Mesendoderm (in vitro differentiated cells): Measurements from ENCODE around the gene HOXD12.
A peak's percentile ranks its signal among the peaks of the same experiment; 100 is the strongest.

ENCODE experiments used
- DNase-seq: peaks from one replicate; pipeline ENCODE4 v3.0.0; 2013
- H2AK5ac ChIP-seq: 2 replicates; pipeline ENCODE4 v1.6.1; 2013; ENCODE audit warnings: low read length, inconsistent platforms
- H2BK120ac ChIP-seq: 2 replicates; pipeline ENCODE4 v1.6.1; 2013; ENCODE audit warnings: low read depth, mild to moderate bottlenecking, low read length, moderate library complexity, mixed read lengths
- H2BK15ac ChIP-seq: replicated peaks from 2 replicates; pipeline ENCODE4 v1.6.1; 2013; ENCODE audit warnings: low read depth, mild to moderate bottlenecking, moderate library complexity
- H2BK5ac ChIP-seq: 2 replicates; pipeline ENCODE4 v1.6.1; 2013; ENCODE audit warnings: low read length, inconsistent platforms
- H3K18ac ChIP-seq: 2 replicates; pipeline ENCODE4 v1.6.1; 2013; ENCODE audit warnings: mild to moderate bottlenecking, low read length, mixed read lengths
- H3K23ac ChIP-seq: one replicate; pipeline ENCODE4 v1.6.1; 2013; ENCODE audit warnings: low read length
- H3K27ac ChIP-seq: 2 replicates; pipeline ENCODE4 v1.5.1; 2013; ENCODE audit warnings: low read depth, mild to moderate bottlenecking, inconsistent platforms, low read length, moderate library complexity
- H3K27me3 ChIP-seq: 2 replicates; pipeline ENCODE4 v1.6.1; 2013; ENCODE audit warnings: low read length, control low read depth, mild to moderate bottlenecking, inconsistent platforms; ENCODE audit not compliant: insufficient read depth, poor library complexity
- H3K36me3 ChIP-seq: 2 replicates; pipeline ENCODE4 v1.6.1; 2013; ENCODE audit warnings: low read length, inconsistent platforms; ENCODE audit not compliant: control insufficient read depth, insufficient read depth
- H3K4ac ChIP-seq: one replicate; pipeline ENCODE4 v1.6.1; 2013; ENCODE audit warnings: low read depth, mild to moderate bottlenecking, low read length, moderate library complexity
- H3K4me1 ChIP-seq: 2 replicates; pipeline ENCODE4 v1.6.1; 2013; ENCODE audit warnings: low read depth, low read length, inconsistent platforms; ENCODE audit not compliant: control insufficient read depth
- H3K4me2 ChIP-seq: 2 replicates; pipeline ENCODE4 v1.6.1; 2013; ENCODE audit warnings: low read length
- H3K4me3 ChIP-seq: 2 replicates; pipeline ENCODE4 v1.5.1; 2013; ENCODE audit warnings: mild to moderate bottlenecking, low read length
- H3K56ac ChIP-seq: one replicate; pipeline ENCODE4 v1.6.1; 2013; ENCODE audit warnings: low read length
- H3K79me1 ChIP-seq: 2 replicates; pipeline ENCODE4 v1.6.1; 2013; ENCODE audit warnings: low read length, inconsistent platforms
- H3K79me2 ChIP-seq: 2 replicates; pipeline ENCODE4 v1.6.1; 2013; ENCODE audit warnings: mild to moderate bottlenecking, low read length; ENCODE audit not compliant: control insufficient read depth, insufficient read depth
- H3K9ac ChIP-seq: 2 replicates; pipeline ENCODE4 v1.6.1; 2013; ENCODE audit warnings: low read length, inconsistent platforms
- H4K5ac ChIP-seq: one replicate; pipeline ENCODE4 v1.6.1; 2013; ENCODE audit warnings: low read length
- H4K8ac ChIP-seq: one replicate; pipeline ENCODE4 v1.6.1; 2013; ENCODE audit warnings: low read depth, mild to moderate bottlenecking, control low read depth, low read length, moderate library complexity
- WGBS: extraction: QIAGEN DNeasy Blood & Tissue Kit; methylation state at CpG from one replicate; pipeline ENCODE4 v1.1.7; 2013; ENCODE audit warnings: low lambda C conversion rate, missing lambda C conversion rate; ENCODE audit not compliant: insufficient coverage; ENCODE audit errors: extremely low coverage; 5-methylcytosine and 5-hydroxymethylcytosine counted together

The HOXD12 gene

DNA sequence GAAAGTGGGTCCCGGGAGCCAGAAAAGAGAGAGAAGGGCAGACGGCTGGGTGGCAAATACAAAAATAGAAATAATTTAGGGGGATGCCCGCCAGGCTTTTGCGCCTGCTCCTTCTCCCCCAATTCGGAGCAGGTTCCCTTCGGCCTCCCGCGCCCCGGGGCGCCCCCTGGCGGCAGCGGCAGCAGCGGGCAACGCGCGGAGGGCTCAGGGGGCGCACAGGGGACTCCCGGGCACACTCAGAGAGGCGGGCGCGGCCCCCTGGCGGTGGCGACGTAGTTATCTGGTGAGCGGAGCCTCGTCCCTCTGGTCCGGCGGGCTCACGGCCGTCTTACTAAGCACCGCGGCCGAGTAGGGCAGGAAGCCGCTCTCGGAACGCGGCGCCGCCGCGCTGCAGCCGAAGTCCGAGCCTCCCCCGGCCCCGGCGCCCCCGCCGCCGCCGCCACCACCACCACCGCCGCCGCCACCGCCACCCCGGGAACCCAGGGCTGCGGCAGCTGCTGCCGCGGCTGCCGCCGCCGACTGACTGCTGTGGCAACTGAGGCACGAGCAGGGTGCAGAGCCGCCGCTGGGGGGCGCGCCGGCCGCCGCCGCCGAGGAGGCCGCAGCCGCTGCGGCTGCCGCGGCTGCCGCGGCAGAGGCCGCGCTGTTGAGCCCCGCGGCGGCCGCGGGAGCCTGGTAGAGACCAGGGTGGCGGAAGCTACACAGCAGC is 19.6 kb upstream of the HOXD12 start:
- H4K8ac ChIP-seq, result no peak overlapping the region
- WGBS, result no CpG with 5 or more reads among the region's 86 CpGs
- peak overlapping the region; percentile 46 for H3K4me2 ChIP-seq
- no peak overlapping the region for H3K56ac ChIP-seq
- H3K4me3 ChIP-seq, result no peak overlapping the region
- no peak overlapping the region for H3K4ac ChIP-seq
- H3K79me2 ChIP-seq, result no peaks in the 10 kb centered on the region
- no peak overlapping the region for H2BK15ac ChIP-seq
- no peak overlapping the region for H2AK5ac ChIP-seq
- no peaks in the 10 kb centered on the region for H3K79me1 ChIP-seq
- H3K4me1 ChIP-seq, result peaks cover 4% of the 10 kb centered on the region
- peak; percentile 84 for DNase-seq
- H3K23ac ChIP-seq, result no peak overlapping the region
- H3K36me3 ChIP-seq, result no peaks in the 10 kb centered on the region
- no peak overlapping the region for H2BK5ac ChIP-seq
- no peak overlapping the region for H3K27ac ChIP-seq
- H2BK120ac ChIP-seq, result no peak overlapping the region
- no peak overlapping the region for H4K5ac ChIP-seq
- H3K18ac ChIP-seq, result no peak overlapping the region
- H3K27me3 ChIP-seq, result peaks cover 80% of the 10 kb centered on the region
- no peak overlapping the region for H3K9ac ChIP-seq

DNA sequence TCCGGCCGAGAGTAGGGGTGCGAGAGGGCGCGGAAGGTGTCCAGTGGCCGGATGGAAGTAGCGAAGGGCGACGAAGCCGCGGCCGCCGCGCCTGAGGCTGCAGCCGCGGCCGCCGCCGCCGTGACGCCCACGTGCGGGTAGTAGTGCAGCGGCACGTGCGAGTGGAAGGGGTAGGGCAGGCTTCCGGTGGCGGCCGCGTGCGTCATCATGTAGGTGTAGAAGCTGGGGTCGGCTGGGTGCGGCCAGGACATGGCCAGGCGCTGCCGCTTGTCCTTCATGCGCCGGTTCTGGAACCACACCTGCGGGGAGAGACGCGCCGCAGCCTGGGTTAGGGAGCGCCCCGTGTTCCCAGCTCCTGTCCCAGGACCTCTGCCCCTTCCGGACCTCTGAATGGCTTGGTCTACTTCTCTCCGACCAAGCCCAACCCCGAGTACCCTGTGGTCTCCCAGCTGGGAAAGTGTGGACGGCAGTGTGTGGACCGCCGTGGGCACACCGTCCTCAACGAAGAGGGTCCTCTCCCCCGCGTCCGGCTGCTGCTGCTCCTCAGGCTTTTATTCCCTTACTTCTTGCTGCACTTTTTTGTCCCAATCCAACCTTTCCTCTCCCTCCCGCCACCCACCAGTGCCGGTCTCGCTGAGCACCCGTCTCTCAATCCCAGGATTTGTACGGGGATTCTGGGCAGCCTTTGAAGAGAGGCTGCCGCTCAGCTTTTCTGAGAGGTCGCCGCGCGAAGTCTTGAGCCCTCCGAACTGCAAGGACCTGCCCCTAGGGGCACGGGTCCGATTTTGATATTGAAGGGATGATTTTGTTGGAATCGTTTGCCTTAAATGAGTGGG is 18.8 kb upstream of the HOXD12 start:
- Histone ChIP-seq H3K18ac (no peak overlapping the region), H4K5ac (no peak overlapping the region), H4K8ac (no peak overlapping the region), H3K79me1 (no peaks in the 10 kb centered on the region), H3K27ac (no peak overlapping the region), H2BK15ac (no peak overlapping the region), H3K56ac (peak overlapping the region; percentile 38), H3K27me3 (peaks cover 82% of the 10 kb centered on the region), H3K4me2 (peak overlapping the region; percentile 46), H2AK5ac (no peak overlapping the region), H3K4ac (no peak overlapping the region), H2BK5ac (no peak overlapping the region), H3K79me2 (no peaks in the 10 kb centered on the region), H3K4me1 (peaks cover 5% of the 10 kb centered on the region), H3K9ac (no peak overlapping the region), H3K23ac (no peak overlapping the region), H2BK120ac (no peak overlapping the region), H3K36me3 (no peaks in the 10 kb centered on the region), H3K4me3 (no peak overlapping the region)
- no CpG with 5 or more reads among the region's 68 CpGs for WGBS
- DNase-seq, result peak; percentile 31

DNA sequence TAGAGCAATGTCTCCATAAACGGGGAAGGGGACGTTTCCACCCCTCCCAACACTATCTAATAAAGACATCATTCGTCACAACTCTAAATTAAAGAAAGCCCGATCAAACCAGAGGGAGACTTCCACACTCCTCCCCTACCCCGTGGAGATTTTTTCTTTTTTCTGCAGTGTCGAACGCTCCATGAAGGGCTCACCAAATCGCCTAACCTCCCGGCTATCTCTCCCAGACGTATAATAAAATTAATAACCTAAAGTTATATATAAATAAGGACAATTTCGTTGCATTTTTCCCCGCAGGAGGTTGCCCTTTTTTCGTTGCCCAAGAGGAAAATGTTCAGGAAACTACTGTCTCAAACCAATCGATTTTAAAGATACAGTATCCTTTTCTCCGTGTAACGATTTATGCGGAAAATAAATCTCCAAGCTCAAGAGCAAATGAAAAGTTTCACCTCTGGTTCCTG is 18.2 kb upstream of the HOXD12 start:
- Histone ChIP-seq H3K27ac (no peak overlapping the region), H4K5ac (no peak overlapping the region), H3K9ac (no peak overlapping the region), H3K4me2 (no peak overlapping the region), H3K4me1 (peaks cover 5% of the 10 kb centered on the region), H4K8ac (no peak overlapping the region), H3K27me3 (peaks cover 81% of the 10 kb centered on the region), H2AK5ac (no peak overlapping the region), H3K79me2 (no peaks in the 10 kb centered on the region), H3K18ac (no peak overlapping the region), H3K4ac (no peak overlapping the region), H2BK5ac (no peak overlapping the region), H3K4me3 (no peak overlapping the region), H3K23ac (no peak overlapping the region), H2BK120ac (no peak overlapping the region), H3K56ac (no peak overlapping the region), H2BK15ac (no peak overlapping the region), H3K36me3 (no peaks in the 10 kb centered on the region), H3K79me1 (no peaks in the 10 kb centered on the region)
- DNase-seq, result no peak
- WGBS, result no CpG with 5 or more reads among the region's 17 CpGs

DNA sequence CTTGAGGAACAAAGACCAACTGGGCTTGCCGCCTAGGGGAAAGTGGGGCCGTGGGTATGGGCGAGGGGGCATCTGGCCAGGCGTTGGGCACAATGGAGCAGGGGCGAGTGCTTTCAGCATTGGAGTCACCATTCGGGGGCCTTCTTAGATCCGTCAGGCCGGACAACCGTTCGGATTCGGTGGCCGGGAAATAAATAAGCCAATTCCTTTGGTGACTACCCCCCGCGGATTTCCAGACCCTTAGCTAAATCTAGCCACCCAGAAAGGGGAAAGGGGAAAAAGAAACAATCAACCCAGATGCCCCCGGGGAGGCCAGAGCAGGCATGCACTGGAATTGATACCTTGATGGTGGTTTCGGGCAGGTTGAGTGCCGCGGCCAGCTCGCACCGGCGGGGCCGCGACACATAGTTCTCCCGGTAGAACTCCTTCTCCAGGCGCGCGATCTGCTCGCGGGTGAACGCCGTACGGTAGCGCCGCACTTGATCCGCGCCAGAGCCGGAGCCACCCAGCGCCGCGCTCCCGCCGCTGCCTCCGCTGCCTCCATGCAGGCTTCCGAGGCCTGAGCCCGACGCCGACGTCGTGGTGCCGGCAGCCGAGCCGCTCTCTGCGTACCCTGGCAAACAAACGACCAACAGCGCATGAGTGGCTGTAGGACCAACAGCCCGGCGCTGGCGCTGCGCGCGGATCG is 17.6 kb upstream of the HOXD12 start:
- Histone ChIP-seq H2BK5ac (no peak overlapping the region), H3K23ac (peak overlapping the region; percentile 34), H2AK5ac (no peak overlapping the region), H3K4ac (no peak overlapping the region), H3K4me3 (no peak overlapping the region), H4K8ac (no peak overlapping the region), H3K79me1 (no peaks in the 10 kb centered on the region), H3K56ac (peak overlapping the region; percentile 51), H3K27ac (no peak overlapping the region), H3K27me3 (peaks cover 82% of the 10 kb centered on the region), H3K9ac (no peak overlapping the region), H3K4me1 (peaks cover 5% of the 10 kb centered on the region), H2BK15ac (no peak overlapping the region), H4K5ac (no peak overlapping the region), H3K18ac (no peak overlapping the region), H3K36me3 (no peaks in the 10 kb centered on the region), H3K79me2 (no peaks in the 10 kb centered on the region), H3K4me2 (peak overlapping the region; percentile 23), H2BK120ac (no peak overlapping the region)
- peak; percentile 73 for DNase-seq
- no CpG with 5 or more reads among the region's 62 CpGs for WGBS

DNA sequence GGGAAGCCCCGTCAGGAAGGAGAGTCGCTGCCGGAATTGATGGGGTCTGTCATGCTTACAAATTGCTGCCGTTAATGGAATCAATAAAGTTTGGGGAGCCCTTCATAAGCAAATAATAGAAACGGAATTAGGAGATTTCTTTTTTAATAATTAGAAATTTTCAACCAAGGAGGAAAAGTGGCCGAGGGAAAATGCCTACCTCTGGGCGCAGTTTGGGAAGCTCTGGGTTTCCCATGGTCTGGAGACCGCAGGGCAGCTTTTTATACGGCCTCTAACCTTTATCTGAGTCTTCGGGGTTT is 17.1 kb upstream of the HOXD12 start:
- Histone ChIP-seq H3K79me2 (no peaks in the 10 kb centered on the region), H3K18ac (no peak overlapping the region), H3K27me3 (peaks cover 86% of the 10 kb centered on the region), H4K8ac (no peak overlapping the region), H3K4me1 (peaks cover 5% of the 10 kb centered on the region), H3K4me3 (no peak overlapping the region), H3K23ac (peak overlapping the region; percentile 34), H4K5ac (no peak overlapping the region), H3K27ac (no peak overlapping the region), H3K56ac (no peak overlapping the region), H2BK5ac (no peak overlapping the region), H3K9ac (no peak overlapping the region), H3K4me2 (peak overlapping the region; percentile 23), H3K79me1 (no peaks in the 10 kb centered on the region), H3K36me3 (no peaks in the 10 kb centered on the region), H2AK5ac (no peak overlapping the region), H2BK120ac (no peak overlapping the region), H3K4ac (no peak overlapping the region), H2BK15ac (no peak overlapping the region)
- WGBS, result no CpG with 5 or more reads among the region's 10 CpGs
- DNase-seq, result no peak
